ENCODE data around the gene PACS1. TPM values are rescaled to one million over a fixed set of nuclear protein-coding genes. Genes with fewer than 3 reads are reported as not detected.

The PACS1 gene
- polyA plus RNA-seq, 1 of the 3 experiments (the other 2 are of a cell fraction), result 37.3 TPM

- Histone ChIP-seq H2AFZ (ENCODE audit: low read depth) (no peak overlapping the region), H3K27me3 (ENCODE audit: insufficient read depth) (no peaks in the 10 kb centered on the region), H3F3A (replicated peaks; ENCODE audit: insufficient read depth) (peaks cover 16% of the 10 kb centered on the region), H3K4me2 (no peak overlapping the region), H3K9me3 (no peaks in the 10 kb centered on the region), H3K9me2 (no peaks in the 10 kb centered on the region), H3K9ac (no peak overlapping the region), H3K36me3 (replicated peaks in 1 of 2; ENCODE audit: control insufficient read depth in 1 of 2, insufficient read depth in 2 of 2, low read length in 1 of 2) (peaks cover 19 to 54% of the 10 kb centered on the region in 2 experiments), H3K4me3 (ENCODE audit: low read depth in 2 of 2, low read length in 1 of 2) (no peak overlapping the region), H3K27ac (ENCODE audit: low read depth in 2 of 2, low read length in 1 of 2) (no peak overlapping the region), H4K20me1 (ENCODE audit: insufficient read depth) (peaks cover 3% of the 10 kb centered on the region; the same call in 1 of the 2 replicates), H3K79me2 (ENCODE audit: insufficient read depth) (peaks cover 16% of the 10 kb centered on the region), H3K4me1 (ENCODE audit: control insufficient read depth in 1 of 2, insufficient read depth in 2 of 2, low read depth in 1 of 2, low read length in 1 of 2) (peaks cover 4 to 14% of the 10 kb centered on the region in 2 experiments; a peak in 2 of 4 replicates)
- ChIA-PET POLR2A (no interaction called here), CTCF (interaction anchor here (0.6 to 9.4 kb wide), 8 partner anchors 9 to 40 kb away, joined by 3 to 111 read pairs (median 3); partner anchors contain the start of genes CNIH2 and TMEM151A)
- TF ChIP-seq USF2 (IDR thresholded peaks at IDR 0.05; ENCODE audit: borderline replicate concordance, low read depth, low read length) (no peak), SMC3 (IDR thresholded peaks at IDR 0.05; ENCODE audit: low read depth, low read length) (no peak), NRF1 (IDR thresholded peaks at IDR 0.05; ENCODE audit: low read depth, low read length) (no peak), POLR2AphosphoS5 (IDR thresholded peaks at IDR 0.05; ENCODE audit: low read depth, low read length) (no peak), RFX5 (IDR thresholded peaks at IDR 0.05; ENCODE audit: low read length) (no peak), FOSL2 (IDR thresholded peaks at IDR 0.05; ENCODE audit: borderline replicate concordance, low read depth) (no peak), YY1 (IDR thresholded peaks at IDR 0.05; ENCODE audit: low read depth) (no peak)
- TF ChIP-seq, protein P1, sequence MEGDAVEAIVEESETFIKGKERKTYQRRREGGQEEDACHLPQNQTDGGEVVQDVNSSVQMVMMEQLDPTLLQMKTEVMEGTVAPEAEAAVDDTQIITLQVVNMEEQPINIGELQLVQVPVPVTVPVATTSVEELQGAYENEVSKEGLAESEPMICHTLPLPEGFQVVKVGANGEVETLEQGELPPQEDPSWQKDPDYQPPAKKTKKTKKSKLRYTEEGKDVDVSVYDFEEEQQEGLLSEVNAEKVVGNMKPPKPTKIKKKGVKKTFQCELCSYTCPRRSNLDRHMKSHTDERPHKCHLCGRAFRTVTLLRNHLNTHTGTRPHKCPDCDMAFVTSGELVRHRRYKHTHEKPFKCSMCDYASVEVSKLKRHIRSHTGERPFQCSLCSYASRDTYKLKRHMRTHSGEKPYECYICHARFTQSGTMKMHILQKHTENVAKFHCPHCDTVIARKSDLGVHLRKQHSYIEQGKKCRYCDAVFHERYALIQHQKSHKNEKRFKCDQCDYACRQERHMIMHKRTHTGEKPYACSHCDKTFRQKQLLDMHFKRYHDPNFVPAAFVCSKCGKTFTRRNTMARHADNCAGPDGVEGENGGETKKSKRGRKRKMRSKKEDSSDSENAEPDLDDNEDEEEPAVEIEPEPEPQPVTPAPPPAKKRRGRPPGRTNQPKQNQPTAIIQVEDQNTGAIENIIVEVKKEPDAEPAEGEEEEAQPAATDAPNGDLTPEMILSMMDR (IDR thresholded peaks at IDR 0.05), result peak; percentile 59
- WGBS (ENCODE audit: low lambda C conversion rate), result 88% methylated on average over 11 of the region's 12 CpGs
- DNase-seq, result peak; percentile 59
Measured at GRCh38 chr11:66264914-66265313, 194.8 kb downstream of the PACS1 start.

GRCh38 chr11:66265531-66266377 is 195.7 kb downstream of the PACS1 start:
- no peak for TF ChIP-seq RFX5 (IDR thresholded peaks at IDR 0.05; ENCODE audit: low read length)
- TF ChIP-seq SMC3 (IDR thresholded peaks at IDR 0.05; ENCODE audit: low read depth, low read length), result no peak
- Histone ChIP-seq H3K27me3 (ENCODE audit: insufficient read depth) (no peaks in the 10 kb centered on the region), H4K20me1 (ENCODE audit: insufficient read depth) (no peaks in the 10 kb centered on the region; the same call in 1 of the 2 replicates), H3K4me3 (ENCODE audit: low read depth in 2 of 2, low read length in 1 of 2) (no peak overlapping the region), H3K79me2 (ENCODE audit: insufficient read depth) (peaks cover 21% of the 10 kb centered on the region), H3K9me2 (no peaks in the 10 kb centered on the region), H2AFZ (ENCODE audit: low read depth) (no peak overlapping the region), H3K36me3 (replicated peaks in 1 of 2; ENCODE audit: control insufficient read depth in 1 of 2, insufficient read depth in 2 of 2, low read length in 1 of 2) (peaks cover 15 to 51% of the 10 kb centered on the region in 2 experiments), H3F3A (replicated peaks; ENCODE audit: insufficient read depth) (peaks cover 16% of the 10 kb centered on the region), H3K4me2 (no peak overlapping the region), H3K4me1 (ENCODE audit: control insufficient read depth in 1 of 2, insufficient read depth in 2 of 2, low read depth in 1 of 2, low read length in 1 of 2) (peaks cover 11 to 14% of the 10 kb centered on the region in 2 experiments; a peak in 2 of 4 replicates), H3K27ac (ENCODE audit: low read depth in 2 of 2, low read length in 1 of 2) (no peak overlapping the region; a peak in 1 of 4 replicates), H3K9me3 (no peaks in the 10 kb centered on the region), H3K9ac (no peak overlapping the region)
- ChIA-PET POLR2A (interaction anchor here (0.6 to 1.3 kb wide), 2 partner anchors 10 to 17 kb away, joined by 3 read pairs; no protein-coding TSS in a partner anchor), CTCF (interaction anchor here (0.6 to 9.4 kb wide), 12 partner anchors 8 to 44 kb away, joined by 3 to 111 read pairs (median 4); partner anchors contain the start of genes CNIH2 and TMEM151A)
- DNase-seq, result no peak
- WGBS (ENCODE audit: low lambda C conversion rate), result 96% methylated on average over 14 of the region's 26 CpGs

All from SK-N-SH (cell line).